GM12878 (cell line): ENCODE results near the gene IL17RC.

ENCODE experiments used
- NR2F1 ChIP-seq: fragments of 450-650 bp; conservative IDR thresholded peaks from 2 replicates; pipeline ENCODE4 v1.6.1; 2017; ENCODE audit warnings: mild to moderate bottlenecking
- POLR2AphosphoS5 ChIP-seq: IDR thresholded peaks from 2 replicates; pipeline ENCODE4 v1.6.1; 2011; ENCODE audit warnings: mild to moderate bottlenecking, low read length, inconsistent platforms
- SPI1 ChIP-seq: IDR thresholded peaks from 2 replicates; pipeline ENCODE4 v1.6.1; 2011; ENCODE audit warnings: low read depth, mild to moderate bottlenecking, low read length, moderate library complexity, borderline replicate concordance; ENCODE audit not compliant: insufficient read depth
- ZNF687 ChIP-seq: fragments of 450-650 bp; IDR thresholded peaks from 2 replicates; pipeline ENCODE4 v1.6.1; 2017; ENCODE audit warnings: mild to moderate bottlenecking, moderate library complexity

DNA sequence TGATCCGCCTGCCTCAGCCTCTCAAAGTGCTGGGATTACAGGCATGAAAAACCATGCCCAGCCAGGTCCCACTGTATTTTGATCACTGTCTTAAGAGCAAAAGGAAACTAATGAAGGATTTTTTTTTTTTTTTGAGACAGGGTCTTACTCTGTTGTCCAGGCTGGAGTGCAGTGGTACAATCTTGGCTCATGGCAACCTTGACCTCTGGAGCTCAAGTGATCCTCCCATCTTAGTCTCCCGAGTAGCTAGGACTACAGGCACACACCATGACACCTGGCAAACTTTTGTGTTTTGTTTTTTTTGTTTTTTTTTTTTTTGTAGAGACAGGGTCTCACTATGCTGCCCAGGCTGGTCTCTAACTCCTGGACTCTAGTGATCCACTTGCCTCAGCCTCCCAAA, 63.4 kb downstream of the IL17RC start:
- TF ChIP-seq SPI1 = no peak
- no peak for TF ChIP-seq NR2F1
- no peak for TF ChIP-seq POLR2AphosphoS5
- TF ChIP-seq ZNF687 = no peak
